ENCODE results near the gene PIK3R5. TPM values are rescaled to one million over a fixed set of nuclear protein-coding genes. Genes with fewer than 3 reads are reported as not detected.
A peak's percentile ranks its signal among the peaks of the same experiment; 100 is the strongest.

Gene PIK3R5
- polyA plus RNA-seq, 3 donors = 32.1 to 127 (median 47.5) TPM

DNA sequence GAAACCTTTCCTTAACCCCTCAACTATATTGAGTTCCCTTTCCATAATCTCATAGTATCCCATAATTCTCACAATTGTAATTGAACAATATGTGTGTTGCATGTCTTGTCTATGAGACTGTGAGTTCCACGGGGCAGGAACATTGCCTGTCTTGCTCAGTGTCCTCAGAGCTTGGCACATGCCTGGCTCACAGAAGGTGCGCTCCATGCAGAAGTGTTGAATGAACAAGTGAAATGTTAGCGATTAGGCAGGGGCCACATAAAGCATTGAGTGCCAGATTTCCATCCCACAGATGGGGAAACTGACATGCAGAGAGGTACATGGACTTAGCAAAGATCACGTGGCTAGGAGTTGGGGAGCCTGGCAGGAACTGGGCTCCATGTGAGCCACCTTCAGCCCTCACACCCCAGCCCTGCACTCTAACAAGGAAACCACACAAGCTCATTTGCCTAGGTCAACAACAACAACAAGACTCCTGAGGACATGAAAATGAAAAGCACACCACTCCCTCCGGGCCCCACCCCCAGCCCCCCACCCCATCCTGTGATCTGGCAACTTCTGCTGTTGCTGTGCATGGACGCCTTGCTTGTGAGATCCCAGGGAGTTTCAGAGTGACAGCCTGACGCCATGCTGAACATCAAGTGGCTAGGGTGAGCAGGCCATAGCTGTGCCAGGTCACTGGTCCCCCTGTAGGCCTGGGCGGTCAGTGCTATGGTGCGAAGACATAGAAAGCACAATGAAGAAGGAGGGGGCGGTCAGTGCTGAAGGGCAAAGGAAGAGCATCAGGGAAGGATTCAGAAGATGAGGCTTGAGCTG is 5.0 kb downstream of the PIK3R5 start:
- intact Hi-C loops (cut with micrococcal nuclease) = no loop called here
- Mint-ChIP-seq H3K9me3 (peaks cover 0 to 2% (median 0%) of the 10 kb centered on the region in 7 donors), H3K27me3 (ENCODE audit: low read depth in 3 of 3) (peaks cover 0 to 3% (median 2%) of the 10 kb centered on the region in 3 donors), H3K36me3 (peaks cover 78 to 88% of the 10 kb centered on the region in 2 donors), H3K27ac (peak overlapping the region; percentile 49 to 86 (median 70)), H3K4me1 (peaks cover 85% of the 10 kb centered on the region), H3K4me3 (peak overlapping the region; percentile 41 to 50)
- peaks cover 22 to 47% of the 10 kb centered on the region in 2 donors for H3K36me3 ChIP-seq (replicated peaks in 1 of 2; ENCODE audit: control insufficient read depth in 1 of 2, insufficient read depth in 2 of 2, low read length in 2 of 2)
- TF ChIP-seq CTCF (IDR thresholded peaks at IDR 0.05) = no peak
- peaks cover 63 to 86% of the 10 kb centered on the region in 2 donors for H3K4me1 ChIP-seq (ENCODE audit: control insufficient read depth in 1 of 2, insufficient read depth in 2 of 2, low read length in 2 of 2)
- peak overlapping the region in 1 of 2 donors; percentile 40 for H3K27ac ChIP-seq (ENCODE audit: low read depth in 1 of 2, low read length in 2 of 2)
- no peaks in the 10 kb centered on the region for H3K27me3 ChIP-seq (ENCODE audit: control insufficient read depth in 2 of 2, insufficient read depth in 2 of 2, low read length in 2 of 2)
- DNase-seq = no peak
- H3K79me2 ChIP-seq (ENCODE audit: insufficient read depth, low read length) = peaks cover 98% of the 10 kb centered on the region
- no peaks in the 10 kb centered on the region for H3K9me3 ChIP-seq (replicated peaks in 1 of 2; ENCODE audit: control insufficient read depth in 1 of 2, insufficient read depth in 1 of 2, low read length in 2 of 2)
- peaks cover 94% of the 10 kb centered on the region for H4K20me1 ChIP-seq (ENCODE audit: insufficient read depth, low read length)
- H2AFZ ChIP-seq (ENCODE audit: insufficient read depth, low read depth, low read length, poor library complexity, severe bottlenecking) = no peak overlapping the region
- WGBS (ENCODE audit: insufficient coverage) = 93% methylated on average over 9 of the region's 10 CpGs
- peak overlapping the region in 1 of 3 experiments; percentile 28 for H3K4me3 ChIP-seq (replicated peaks in 1 of 3; ENCODE audit: low read depth in 2 of 3, low read length in 3 of 3)
- no peak overlapping the region for H3K4me2 ChIP-seq (replicated peaks; ENCODE audit: extremely low read depth, low read length, poor library complexity, severe bottlenecking)
- H3K9ac ChIP-seq (ENCODE audit: insufficient read depth, low read length, poor library complexity, severe bottlenecking) = no peak overlapping the region

DNA sequence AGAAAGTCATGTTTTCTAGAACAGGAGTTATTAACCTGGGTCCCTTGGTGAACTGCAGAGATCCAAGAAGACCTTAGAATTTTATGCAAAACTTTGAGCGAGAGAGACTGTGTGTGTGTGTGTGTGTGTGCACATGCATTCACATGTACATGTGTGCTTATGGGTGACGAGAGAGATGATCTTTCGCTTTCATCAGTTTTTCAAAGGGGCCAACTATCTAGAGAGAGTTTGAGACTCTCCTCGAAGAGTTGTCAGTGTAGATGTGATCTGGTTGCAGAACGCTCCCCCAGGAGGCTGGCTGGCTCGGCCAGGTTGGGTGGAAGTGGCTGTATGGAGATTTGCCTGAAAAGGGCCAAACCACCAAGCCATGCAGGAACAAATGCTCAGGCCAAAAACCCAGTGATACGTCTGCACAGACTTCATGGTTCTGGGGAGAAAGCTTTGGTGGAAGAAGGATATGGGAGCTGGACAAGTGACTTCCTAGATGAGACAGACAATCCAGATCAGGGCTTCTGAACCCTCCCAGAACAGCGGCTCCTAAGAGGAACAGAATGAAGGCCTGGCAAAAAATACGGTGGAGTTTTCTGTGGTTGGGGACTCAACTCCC is 6.1 kb downstream of the PIK3R5 start:
- H3K36me3 ChIP-seq (replicated peaks in 1 of 2; ENCODE audit: control insufficient read depth in 1 of 2, insufficient read depth in 2 of 2, low read length in 2 of 2) = peaks cover 22 to 47% of the 10 kb centered on the region in 2 donors
- peak overlapping the region in 1 of 2 donors; percentile 40 for H3K27ac ChIP-seq (ENCODE audit: low read depth in 1 of 2, low read length in 2 of 2)
- TF ChIP-seq CTCF (IDR thresholded peaks at IDR 0.05) = no peak
- H4K20me1 ChIP-seq (ENCODE audit: insufficient read depth, low read length) = peaks cover 84% of the 10 kb centered on the region
- Mint-ChIP-seq H3K27me3 (ENCODE audit: low read depth in 3 of 3) (peaks cover 0 to 2% (median 1%) of the 10 kb centered on the region in 3 donors), H3K4me3 (no peak overlapping the region), H3K27ac (peak overlapping the region in 5 of 7 donors; percentile 26 to 82 (median 43)), H3K9me3 (peaks cover 0 to 2% (median 0%) of the 10 kb centered on the region in 7 donors), H3K36me3 (peaks cover 90% of the 10 kb centered on the region in 2 donors), H3K4me1 (peaks cover 93% of the 10 kb centered on the region)
- peaks cover 69 to 92% of the 10 kb centered on the region in 2 donors for H3K4me1 ChIP-seq (ENCODE audit: control insufficient read depth in 1 of 2, insufficient read depth in 2 of 2, low read length in 2 of 2)
- no peak for DNase-seq
- H3K4me2 ChIP-seq (replicated peaks; ENCODE audit: extremely low read depth, low read length, poor library complexity, severe bottlenecking) = no peak overlapping the region
- no peak overlapping the region for H3K9ac ChIP-seq (ENCODE audit: insufficient read depth, low read length, poor library complexity, severe bottlenecking)
- H3K79me2 ChIP-seq (ENCODE audit: insufficient read depth, low read length) = peaks cover 93% of the 10 kb centered on the region
- WGBS (ENCODE audit: insufficient coverage) = 98% methylated on average over 7 of the region's 9 CpGs
- H3K27me3 ChIP-seq (ENCODE audit: control insufficient read depth in 2 of 2, insufficient read depth in 2 of 2, low read length in 2 of 2) = no peaks in the 10 kb centered on the region
- no peak overlapping the region for H2AFZ ChIP-seq (ENCODE audit: insufficient read depth, low read depth, low read length, poor library complexity, severe bottlenecking)
- H3K4me3 ChIP-seq (replicated peaks in 1 of 3; ENCODE audit: low read depth in 2 of 3, low read length in 3 of 3) = no peak overlapping the region
- intact Hi-C loops (cut with micrococcal nuclease) = no loop called here
- no peaks in the 10 kb centered on the region for H3K9me3 ChIP-seq (replicated peaks in 1 of 2; ENCODE audit: control insufficient read depth in 1 of 2, insufficient read depth in 1 of 2, low read length in 2 of 2)
